Measurements from ENCODE around the gene TSPAN14.
"Not testable (repeated sequence)": the region's sequence is repeated elsewhere in the genome, so short reads cannot be mapped to it uniquely, and the experiment has no call there.

Gene TSPAN14

DNA sequence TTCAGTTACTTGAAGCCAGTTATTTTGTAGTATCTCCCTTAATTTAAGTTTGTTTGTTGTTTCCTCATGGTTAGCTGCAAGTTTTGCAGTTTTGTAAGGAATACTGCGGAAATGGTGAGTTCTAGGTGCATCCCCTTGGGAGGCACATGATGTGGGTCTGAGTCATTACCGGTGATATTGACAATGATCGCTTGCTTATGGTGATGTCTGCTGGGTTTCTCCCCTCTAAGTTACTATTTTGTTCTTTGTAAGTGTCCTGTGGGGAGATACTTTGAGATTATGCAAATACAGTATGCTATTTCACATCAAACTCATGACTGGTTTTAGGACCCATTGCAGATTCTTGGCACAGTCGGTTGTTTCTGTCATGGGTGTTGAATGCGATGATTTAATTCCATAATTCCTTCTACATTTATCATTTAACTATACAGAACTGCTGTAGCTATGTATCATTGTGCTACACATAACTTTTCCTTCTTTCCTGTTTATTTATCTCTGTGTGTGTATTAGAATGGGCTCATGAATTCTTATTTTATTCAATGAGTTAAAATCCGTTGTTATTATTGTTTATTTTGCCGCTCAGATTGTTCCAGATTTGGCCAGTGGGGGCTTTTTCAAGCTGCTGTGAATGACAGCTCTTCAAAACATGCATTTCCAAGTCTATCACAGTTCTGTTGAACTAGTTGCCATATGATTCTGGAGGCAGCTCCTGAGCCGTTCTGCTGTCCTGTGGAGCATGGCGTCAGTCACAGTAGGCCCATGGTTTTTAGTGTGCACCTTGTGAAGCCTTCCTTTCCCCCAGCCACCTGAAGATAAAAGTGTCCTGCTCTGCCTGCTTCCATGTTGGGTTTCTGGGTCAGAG lies 18.4 kb downstream of the TSPAN14 start:
- peak; percentile 86 for DNase-seq

DNA sequence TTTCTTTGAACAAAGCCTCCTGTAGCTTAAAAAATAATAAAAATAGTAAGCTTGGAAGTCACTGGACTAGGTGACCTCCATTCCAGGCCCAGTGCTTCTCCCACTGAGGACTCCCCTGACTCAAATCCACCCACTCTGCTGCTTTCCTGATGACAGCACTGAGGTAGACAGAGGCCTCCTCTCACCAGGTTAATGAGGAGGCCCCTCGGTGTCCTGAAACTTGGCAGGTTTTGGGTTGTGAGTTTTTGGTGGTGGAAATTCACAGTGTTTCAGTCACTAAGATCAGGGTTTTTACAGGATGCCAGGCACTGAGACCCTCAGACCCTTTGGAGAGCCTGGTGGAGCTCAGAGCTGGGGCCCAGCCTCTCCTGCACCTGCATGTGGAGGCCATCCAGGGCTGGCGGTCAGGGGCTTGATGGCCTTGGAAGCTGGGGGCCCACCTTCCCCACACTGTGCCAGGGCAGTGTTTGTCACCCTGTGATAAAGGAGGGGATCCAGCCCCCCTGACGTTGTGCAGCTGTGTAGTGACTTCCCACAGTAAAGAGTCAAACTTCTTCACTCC lies 19.1 kb downstream of the TSPAN14 start:
- no peak for DNase-seq

DNA sequence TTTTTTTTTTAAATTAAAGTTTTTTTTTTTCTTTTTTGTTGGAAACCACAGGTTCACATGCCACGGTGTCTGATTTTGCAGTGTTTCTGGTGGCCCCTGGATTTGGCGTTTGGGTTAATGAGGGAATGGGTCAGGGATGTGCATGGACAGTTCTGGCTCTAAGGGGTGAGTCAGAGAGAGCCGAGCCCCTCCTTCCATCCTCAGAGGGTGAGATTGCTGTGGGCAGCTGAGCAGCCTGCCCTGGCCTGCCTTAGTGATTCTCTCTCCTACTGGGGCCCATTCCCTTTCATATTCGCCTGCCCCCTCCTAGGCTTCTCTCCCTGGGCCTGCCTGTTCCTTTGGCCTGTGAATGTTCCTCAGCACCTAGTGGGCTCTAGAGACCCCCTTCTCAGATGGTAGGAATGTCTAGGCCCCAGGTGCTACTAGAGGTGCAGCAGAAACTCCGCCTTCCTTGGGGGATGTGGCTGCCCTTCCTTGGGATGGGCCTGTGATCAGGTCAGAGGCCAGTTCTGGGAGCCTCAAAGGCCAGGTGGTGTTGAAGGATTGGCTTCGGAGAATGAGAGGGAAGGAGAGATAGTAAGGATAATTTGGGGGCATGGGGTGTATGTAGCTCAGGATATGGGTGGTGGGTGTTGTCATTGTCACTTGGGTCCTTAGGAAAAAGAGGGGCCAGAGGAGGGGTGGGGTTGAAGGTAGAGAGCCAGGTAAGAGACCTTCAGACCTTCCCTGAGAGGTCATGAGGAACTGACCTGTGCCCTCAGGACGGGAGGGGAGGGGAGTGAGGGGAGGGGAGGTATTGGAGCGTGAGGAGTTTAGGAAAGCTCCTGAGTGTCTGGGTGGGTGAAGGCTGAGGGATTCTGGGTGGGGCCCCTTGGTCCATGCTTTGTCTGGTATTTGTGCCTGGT lies 19.8 kb downstream of the TSPAN14 start:
- no peak for DNase-seq

DNA sequence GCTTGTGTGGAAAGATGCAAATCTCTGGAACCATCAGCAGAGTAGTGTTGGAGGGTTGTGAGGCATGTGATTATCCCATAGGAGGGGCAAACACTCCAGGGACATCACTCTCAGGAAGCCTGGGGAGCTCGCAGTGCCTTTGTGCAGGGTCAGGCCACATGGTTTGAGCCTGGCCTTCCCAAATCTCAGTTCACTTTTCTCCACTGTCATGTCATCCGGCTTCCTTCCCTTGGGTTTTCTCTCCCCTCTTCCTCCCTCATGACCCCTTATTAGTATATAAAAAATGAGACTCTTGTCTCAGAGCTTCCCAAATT lies 20.4 kb downstream of the TSPAN14 start:
- no peak for DNase-seq

DNA sequence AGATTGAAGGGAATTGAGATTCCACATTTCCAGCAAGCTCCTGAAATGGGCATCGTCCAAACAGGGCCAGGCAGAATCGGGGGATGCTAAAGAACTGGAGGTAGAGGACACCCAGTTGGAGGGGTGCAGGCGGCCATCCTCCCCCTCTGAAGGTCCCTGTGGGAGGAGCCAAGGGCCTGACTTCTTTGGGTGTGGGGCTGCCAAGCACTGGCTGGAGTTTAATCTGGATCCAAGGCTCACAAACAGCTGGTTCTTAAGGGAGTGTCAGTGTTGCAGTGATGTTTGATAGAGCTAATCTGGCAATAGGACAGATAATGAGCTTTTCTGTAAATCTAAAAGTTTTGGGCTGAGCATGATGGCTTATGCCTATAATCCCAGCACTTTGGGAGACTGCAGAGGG lies 20.8 kb downstream of the TSPAN14 start:
- no peak for DNase-seq

DNA sequence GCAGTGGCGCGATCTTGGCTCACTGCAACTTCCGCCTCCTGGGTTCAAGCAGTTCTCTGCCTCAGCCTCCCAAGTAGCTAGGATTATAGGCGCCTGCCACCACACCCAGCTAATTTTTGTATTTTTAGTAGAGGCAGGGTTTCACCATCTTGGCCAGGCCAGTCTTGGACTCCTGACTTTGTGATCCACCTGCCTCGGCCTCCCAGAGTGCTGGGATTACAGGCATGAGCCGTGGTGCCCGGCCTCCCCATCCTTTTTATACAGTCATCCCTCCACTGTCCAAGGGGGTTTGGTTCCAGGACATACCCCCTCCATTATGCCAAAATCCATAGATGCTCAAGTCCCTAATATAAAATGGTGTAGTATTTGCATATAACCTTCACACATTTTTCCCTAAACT lies 21.5 kb downstream of the TSPAN14 start:
- DNase-seq, result not testable (repeated sequence)

DNA sequence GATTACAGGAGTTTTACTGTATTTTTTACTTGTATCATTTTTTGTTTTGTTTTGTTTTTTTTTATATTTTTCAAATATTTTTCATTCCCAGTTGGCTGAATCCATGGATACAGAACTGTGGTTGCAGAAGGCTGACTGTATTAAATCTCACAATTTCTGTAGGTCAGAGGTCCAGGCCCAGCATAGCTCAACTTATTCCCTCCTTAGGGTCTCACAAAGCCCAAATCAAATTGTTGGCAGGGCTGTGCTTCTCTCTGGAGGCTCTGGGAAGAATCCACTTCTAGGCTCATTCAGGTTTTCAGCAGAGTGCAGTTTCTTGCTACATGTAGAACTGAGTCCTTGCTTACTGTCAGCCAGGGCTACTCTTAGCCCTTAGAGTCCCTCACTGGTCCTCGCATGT lies 22.6 kb downstream of the TSPAN14 start:
- no peak for DNase-seq

DNA sequence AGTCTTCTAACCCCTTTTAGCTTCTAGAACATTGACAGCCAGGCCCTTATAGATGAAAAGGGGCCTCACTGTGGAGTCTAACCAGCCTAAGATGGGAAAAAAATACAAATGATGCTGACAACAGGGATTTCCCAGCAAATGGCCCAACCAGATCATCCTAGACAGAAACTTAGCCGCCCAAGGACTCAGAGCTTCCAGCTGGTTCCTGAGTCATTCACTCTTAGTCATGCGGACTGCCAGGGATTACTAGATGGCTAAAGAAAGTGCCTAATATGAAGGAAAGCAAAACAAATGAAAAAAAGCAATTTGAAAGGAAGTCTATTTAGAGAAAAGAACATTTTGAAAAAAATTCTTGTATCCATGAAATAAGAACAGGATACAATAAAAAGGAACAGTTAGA lies 23.7 kb downstream of the TSPAN14 start:
- DNase-seq, result no peak

DNA sequence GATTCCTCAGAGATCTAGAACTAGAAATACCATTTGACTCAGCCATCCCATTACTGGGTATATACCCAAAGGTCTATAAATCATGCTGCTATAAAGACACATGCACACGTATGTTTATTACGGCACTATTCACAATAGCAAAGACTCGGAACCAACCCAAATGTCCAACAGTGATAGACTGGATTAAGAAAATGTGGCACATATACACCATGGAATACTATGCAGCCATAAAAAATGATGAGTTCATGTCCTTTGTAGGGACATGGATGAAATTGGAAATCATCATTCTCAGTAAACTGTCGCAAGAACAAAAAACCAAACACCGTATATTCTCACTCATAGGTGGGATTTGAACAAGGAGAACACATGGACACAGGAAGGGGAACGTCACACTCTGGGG lies 26.3 kb downstream of the TSPAN14 start:
- DNase-seq, result not testable (repeated sequence)

DNA sequence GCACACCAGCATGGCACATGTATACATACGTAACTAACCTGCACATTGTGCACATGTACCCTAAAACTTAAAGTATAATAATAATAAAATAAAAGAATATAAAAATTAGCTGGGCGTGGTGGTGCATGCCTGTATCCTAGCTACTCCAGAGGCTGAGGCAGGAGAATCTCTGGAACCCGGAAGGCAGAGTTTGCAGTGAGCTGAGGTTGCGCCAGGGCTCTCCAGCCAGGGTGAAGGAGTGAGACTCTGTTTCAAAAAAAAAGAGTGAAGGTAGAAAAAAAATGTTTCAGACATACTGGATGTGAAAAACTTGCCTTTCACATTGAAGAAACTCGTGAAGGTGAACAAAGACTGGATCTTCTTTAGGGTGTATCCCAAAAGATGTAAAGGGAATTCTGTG lies 26.7 kb downstream of the TSPAN14 start:
- DNase-seq, result no peak

DNA sequence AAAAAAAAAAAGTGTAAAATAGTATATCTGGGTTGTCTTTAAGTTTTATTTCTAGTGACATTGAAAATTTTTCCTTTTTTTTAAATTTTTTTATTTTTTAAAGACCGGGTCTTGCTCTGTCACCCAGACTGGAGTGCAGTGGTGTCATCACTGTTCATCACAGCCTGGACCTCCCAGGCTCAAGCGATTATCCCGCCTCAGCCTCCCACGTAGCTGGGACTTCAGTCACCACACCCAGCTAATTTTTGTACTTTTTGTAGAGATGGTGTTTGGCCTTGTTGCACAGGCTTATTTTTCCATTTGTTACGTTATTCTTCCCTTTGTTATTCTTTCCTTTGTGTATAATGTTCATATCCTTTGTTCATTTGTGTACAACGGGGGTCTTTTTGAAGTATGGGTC lies 30.1 kb downstream of the TSPAN14 start:
- DNase-seq, result no peak

DNA sequence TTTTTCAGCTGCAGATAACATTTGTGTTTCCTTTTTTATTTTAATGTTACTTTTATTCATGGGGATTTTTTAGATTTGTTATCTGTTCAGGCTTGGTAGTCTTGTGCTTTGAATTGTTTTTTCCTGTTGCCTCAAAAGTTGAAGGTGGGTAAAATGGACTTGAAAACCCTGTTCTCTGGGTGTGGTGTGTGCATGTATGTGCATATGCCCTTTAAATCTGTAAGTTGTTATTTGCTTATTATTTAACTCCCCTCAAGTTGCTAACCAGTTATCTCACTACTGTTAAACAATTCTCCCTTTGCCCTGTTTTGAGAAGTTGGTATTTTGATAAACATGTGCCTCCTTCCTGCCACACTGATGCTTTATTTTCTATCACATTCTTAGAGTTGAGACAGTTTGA lies 30.6 kb downstream of the TSPAN14 start:
- peak; percentile 67 for DNase-seq

DNA sequence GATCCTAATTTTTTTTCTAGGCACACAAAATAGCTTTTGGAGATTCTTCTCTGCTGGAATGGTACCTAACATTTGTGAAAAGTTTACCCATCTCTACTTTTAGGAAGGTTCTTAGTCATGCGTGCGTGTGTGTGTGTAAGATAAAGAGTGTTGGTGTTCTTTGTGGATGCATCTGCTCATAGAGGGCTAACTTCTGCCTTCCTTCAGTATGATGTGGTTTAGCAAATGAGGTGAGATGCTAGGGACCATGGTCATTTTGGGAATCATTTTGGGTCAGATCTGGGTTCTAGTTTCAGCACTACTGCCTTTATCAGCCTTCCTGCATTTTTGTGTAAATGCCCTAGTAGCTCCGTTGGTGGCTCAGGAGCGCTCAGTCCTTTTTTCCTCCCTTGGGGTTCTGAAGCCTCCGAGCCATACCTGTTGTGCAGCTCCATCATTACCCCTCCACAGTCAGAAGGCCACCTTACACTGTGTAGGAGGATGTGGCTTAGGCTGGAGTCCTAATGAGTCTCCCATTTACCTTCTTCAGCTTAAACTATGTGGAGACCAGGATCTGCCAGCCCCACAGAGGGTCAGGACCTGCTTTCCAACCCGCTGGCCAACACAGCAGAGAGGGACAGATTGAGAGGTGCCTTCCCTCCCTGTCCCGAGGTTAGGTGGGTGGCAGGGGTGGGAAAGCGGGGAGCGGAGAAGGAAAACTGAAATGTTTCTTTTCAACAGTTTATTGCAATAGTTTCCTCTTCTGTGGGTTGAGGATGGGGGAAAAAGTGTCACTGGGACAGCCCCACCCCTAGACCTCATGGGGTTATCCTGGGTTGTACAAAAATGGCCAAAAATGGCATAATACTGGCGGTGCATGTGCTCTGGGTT lies 31.2 kb downstream of the TSPAN14 start:
- no peak for DNase-seq

DNA sequence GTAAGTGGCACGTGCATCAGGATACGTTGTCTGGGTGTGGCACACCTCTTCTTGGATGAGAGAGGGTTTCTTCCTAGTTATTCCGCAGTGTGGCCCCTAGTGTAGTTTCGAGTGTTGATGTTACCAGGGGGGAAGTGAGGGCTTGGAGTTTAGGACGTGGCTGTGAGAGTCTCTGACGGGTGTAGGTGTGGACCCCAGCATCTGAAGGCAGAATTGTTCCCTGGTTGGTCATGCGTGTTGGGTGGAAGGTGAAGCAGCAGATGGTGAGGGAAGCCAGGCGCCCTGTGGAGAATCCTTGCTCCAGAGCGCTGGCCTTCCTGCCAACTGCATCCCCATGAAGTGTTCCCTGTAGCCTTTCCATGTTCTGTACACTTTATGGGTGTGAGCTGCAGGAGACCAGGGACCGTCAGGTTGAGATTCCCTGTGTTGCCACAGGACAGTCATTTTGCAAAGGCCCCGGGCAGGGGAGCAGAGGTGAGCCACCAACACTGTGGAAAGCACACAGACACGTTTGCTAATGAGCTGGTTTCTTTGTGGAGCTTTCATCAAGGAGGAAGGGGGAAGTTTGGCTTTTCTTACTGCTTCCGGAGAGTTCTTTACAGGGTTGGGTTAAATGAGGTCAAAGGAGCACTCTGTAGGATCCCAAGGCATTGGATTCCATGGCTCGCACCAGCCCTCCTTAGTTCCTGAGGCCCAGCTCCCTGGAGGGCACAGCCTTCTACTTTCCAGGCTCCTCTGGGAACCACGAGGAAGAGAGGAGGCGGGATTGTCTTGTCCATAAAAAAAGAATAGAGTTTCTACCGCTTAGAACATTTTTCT lies 32.0 kb downstream of the TSPAN14 start:
- no peak for DNase-seq

DNA sequence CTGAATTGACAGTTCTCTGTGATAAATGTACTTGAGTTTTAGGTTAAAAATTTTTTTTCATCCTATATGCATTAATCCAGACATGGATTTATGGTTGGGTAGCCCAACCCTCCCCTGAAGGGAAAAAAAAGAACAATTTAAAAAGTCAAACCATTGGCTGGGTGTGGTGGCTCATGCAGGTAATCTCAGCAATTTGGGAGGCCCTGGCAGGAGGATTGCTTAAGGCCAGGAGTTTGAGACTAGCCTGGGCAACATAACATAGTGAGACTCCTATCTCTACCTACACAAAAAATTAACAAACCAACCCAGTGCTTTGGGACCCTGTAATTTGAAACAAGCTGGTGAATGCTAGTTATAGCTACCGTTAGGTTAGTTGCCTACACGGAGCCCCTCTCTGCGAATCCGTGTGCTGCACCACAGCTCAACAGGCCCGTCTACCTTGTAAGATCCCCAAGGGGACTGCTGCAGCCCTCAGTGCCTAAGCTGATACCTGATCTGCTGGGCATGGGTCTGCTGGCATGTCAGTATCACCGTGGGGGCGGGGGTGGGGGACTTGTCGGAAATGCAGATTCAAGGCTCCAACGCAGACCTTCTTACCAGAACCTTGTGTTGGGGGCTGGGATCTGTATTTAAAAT lies 32.8 kb downstream of the TSPAN14 start:
- DNase-seq, result no peak

DNA sequence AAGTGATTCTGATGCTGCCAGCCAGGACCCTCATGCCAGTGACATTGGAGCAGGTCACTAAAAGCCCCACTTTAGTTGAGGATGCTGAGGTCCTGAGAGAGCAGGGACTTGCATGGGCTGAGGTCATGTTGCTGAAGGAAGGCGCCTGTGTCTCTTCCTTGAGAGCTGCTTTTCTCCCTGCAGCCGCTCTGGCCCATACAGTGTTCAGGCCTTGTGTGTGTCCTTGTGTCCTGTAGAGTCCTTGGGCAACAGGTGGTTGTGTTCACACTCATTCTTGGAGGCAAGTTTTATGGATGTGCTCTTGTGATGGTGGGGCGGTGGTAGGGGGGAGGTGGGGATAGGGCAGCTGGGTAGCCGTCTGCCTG lies 33.3 kb downstream of the TSPAN14 start:
- DNase-seq, result no peak

DNA sequence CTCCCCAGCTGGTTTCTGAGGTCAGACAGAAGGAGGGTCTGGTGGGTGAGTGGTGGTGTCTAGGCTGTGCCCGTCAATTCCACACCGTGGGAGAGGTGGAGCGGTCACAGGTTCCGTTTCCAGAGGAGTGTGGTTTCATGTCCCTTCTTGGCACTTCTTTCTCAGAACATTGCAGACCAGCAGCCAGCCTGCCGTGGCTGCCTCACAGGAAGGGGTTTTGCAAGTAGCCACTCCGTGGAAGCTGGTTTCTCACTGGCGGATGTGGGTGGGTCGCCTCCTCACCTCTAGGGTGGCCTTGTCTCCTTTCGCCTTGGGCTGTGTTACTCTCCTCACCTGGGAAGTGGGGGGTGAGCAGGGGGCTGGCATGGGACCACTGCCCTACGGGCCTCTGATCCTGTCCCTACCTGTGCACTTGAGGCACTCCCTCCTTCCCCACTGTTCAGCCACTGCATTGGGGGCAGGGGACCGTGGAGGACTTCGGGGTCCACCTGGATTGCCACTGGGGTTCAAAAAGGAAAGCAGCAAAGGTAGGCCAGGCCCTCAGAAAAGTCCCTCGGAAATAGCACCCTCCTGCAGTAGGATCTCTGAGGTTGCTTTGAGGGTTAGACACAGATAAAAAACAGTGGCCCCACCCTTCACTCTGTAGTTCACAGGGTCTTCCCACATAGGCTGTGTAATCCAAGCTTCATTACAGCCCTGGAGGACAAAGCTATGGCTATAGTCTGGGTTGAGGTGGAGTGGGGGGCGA lies 33.9 kb downstream of the TSPAN14 start:
- peak; percentile 74 for DNase-seq

DNA sequence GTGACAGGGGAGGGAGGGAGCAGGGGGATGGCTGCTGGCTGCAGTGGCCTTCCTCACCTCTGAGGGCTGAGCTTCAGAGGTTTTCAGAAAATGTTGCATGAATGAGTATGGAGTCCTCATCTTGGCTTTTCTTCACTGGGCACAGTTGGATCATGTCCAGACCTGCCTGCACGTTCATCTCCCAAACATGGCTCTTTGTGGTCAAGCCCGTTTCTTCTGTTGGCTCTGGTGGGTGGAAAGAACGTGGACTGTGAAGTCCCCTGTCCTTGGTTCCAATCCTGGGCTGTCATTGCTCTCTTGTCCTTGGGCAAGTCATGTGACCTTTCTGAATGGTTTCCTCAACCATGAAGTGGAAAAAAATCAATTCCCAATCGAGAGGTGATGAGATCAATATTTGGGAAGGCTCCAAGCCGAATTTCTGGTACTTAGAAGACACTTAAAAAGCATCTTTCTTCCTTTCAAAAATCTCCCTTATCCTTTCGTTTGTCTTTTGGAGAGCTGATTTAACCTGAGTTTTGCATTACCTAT lies 34.5 kb downstream of the TSPAN14 start:
- DNase-seq, result no peak

DNA sequence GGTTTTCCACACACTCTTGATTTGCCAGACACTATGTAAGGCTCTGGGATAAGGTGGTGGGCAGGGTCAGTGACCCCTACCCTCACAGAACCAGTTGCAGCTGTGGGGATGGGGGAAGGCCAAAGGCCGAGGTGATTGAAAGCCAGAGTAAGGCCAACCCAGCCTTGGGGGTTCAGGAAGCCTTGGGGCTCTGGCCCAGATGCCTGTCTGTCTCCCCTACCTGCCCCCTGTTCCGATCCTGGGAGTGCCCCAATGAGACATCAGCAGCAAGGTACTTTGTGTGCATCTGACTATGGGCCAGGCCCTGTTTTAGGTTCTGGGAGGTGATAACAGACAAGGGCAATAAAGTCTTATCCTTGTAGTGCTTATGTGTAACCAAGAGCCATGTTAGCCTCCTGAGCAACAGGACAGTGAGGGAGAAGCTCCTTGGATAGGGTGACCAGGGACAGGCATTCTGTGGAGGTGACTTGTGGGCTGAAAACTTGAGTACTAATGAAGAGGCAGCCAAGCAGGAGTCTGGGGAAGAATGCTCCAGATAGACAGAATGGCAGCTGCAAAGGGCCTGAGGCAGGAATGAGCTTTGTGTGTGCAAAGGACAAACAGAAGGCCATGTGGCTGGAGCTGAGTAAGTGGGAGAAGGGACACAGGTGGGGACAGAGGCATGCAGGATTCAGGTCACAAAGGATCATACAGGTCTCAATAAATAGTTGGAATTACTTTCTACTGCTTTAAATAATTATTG lies 35.4 kb downstream of the TSPAN14 start:
- DNase-seq, result no peak

Data from CD4-positive, alpha-beta T cell treated with Interleukin-4 for 4 hours (primary cell).